ENCODE measurements around the gene ARID3B.

ARID3B gene

GRCh38 chr15:74642348-74642733 lies 101.3 kb downstream of the ARID3B start:
- WGBS, 2 experiments (ENCODE audit: insufficient coverage in 2 of 2): 96 to 100% methylated on average over 2 of the region's 4 CpGs
- peaks cover 47% of the 10 kb centered on the region for H3K36me3 ChIP-seq (ENCODE audit: control insufficient read depth, insufficient read depth, low read length)
- no peaks in the 10 kb centered on the region for H3K9me3 ChIP-seq (ENCODE audit: control insufficient read depth, low read length)
- peaks cover 16% of the 10 kb centered on the region for H3K4me1 ChIP-seq (ENCODE audit: control insufficient read depth, insufficient read depth, low read length, poor library complexity, severe bottlenecking)
- peak overlapping the region; percentile 72 for H3K27ac ChIP-seq (ENCODE audit: low read depth, low read length, severe bottlenecking)
- H3K4me3 ChIP-seq (ENCODE audit: extremely low read depth, insufficient read depth, low read length, poor library complexity, severe bottlenecking): no peak overlapping the region

- Histone ChIP-seq H3K4me1 (ENCODE audit: control insufficient read depth, insufficient read depth, low read length, poor library complexity, severe bottlenecking) (peaks cover 16% of the 10 kb centered on the region), H3K9me3 (ENCODE audit: control insufficient read depth, low read length) (no peaks in the 10 kb centered on the region), H3K27ac (ENCODE audit: low read depth, low read length, severe bottlenecking) (peak overlapping the region; percentile 72), H3K36me3 (ENCODE audit: control insufficient read depth, insufficient read depth, low read length) (peaks cover 47% of the 10 kb centered on the region), H3K4me3 (ENCODE audit: extremely low read depth, insufficient read depth, low read length, poor library complexity, severe bottlenecking) (no peak overlapping the region)
- 80 to 95% methylated on average over 8 to 9 of the region's 11 CpGs for WGBS, 2 experiments (ENCODE audit: insufficient coverage in 2 of 2)
Measured at GRCh38 chr15:74642734-74643664, 102.0 kb downstream of the ARID3B start.

DNA sequence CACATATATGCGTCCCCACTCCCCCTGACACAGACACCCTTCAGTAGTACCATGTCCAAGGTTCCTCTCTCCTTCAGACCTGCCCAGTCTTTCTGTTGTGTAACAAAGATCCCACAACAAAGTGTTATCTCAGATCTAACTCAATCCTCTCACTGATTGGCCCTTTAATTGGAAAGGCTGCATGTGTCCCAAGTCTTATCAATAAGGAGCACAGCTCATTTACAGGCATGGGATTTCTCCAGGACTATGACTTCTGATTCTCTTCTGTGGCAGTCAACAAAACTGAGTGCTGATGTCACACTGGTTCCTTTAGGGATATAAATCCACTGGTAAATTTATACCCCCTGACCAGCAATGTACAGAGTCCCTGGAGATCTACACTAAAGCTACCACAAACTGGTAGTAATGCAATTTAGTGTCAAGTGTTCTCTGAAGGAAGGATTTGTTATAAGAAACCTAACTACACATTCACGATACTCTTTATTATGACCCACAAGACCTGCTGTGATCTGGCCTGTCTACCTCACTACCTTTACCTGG lies 102.7 kb downstream of the ARID3B start:
- peaks cover 16% of the 10 kb centered on the region for H3K4me1 ChIP-seq (ENCODE audit: control insufficient read depth, insufficient read depth, low read length, poor library complexity, severe bottlenecking)
- H3K36me3 ChIP-seq (ENCODE audit: control insufficient read depth, insufficient read depth, low read length): peaks cover 42% of the 10 kb centered on the region
- WGBS, 2 experiments (ENCODE audit: insufficient coverage in 2 of 2): 88 to 100% methylated on average over 2 of the region's 2 CpGs
- H3K27ac ChIP-seq (ENCODE audit: low read depth, low read length, severe bottlenecking): no peak overlapping the region
- H3K9me3 ChIP-seq (ENCODE audit: control insufficient read depth, low read length): no peaks in the 10 kb centered on the region
- no peak overlapping the region for H3K4me3 ChIP-seq (ENCODE audit: extremely low read depth, insufficient read depth, low read length, poor library complexity, severe bottlenecking)

DNA sequence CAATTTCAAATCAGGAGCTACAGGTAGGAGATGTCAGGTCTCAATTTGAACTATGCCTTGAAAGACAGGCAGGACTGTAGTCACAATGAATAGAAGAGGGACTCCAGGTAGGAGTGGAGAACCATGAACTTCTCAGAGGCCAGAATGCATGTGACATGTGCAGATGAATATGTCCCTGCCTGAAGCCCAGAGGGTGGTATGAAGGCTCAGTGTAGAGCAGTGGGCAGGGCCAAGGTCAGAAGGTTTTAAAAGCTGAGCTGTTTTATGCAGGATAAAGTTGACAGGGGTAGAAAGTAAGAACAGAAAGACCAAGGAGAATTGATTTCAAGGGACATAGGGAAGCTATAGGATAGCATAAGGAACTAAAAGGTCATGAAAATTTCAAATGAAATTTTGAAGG lies 105.5 kb downstream of the ARID3B start:
- H3K27ac ChIP-seq (ENCODE audit: low read depth, low read length, severe bottlenecking): no peak overlapping the region
- H3K36me3 ChIP-seq (ENCODE audit: control insufficient read depth, insufficient read depth, low read length): peaks cover 38% of the 10 kb centered on the region
- H3K4me1 ChIP-seq (ENCODE audit: control insufficient read depth, insufficient read depth, low read length, poor library complexity, severe bottlenecking): peaks cover 16% of the 10 kb centered on the region
- no peaks in the 10 kb centered on the region for H3K9me3 ChIP-seq (ENCODE audit: control insufficient read depth, low read length)
- no peak overlapping the region for H3K4me3 ChIP-seq (ENCODE audit: extremely low read depth, insufficient read depth, low read length, poor library complexity, severe bottlenecking)

Data from mesodermal cell (in vitro differentiated cells).